WTC11 (cell line): ENCODE data around the gene DMD. TPM values are rescaled to one million over a fixed set of nuclear protein-coding genes. Genes with fewer than 3 reads are reported as not detected.
A peak's percentile ranks its signal among the peaks of the same experiment; 100 is the strongest.

Experiments used
- ATAC-seq: fragments of 200-7000 bp; cut with Tn5 transposase; 2 replicates; pipeline ENCODE4 v1.10.0; 2021; ENCODE audit warnings: mild to moderate bottlenecking, moderate library complexity
- Bru-seq: library from RNA; stranded (reverse); fragments of 400-500 nt; gene quantifications from one replicate; lab custom pipeline; 2021; lab: Mats Ljungman, UMichigan
- CTCF ChIA-PET: fragments of 300-600 bp; sonication (Branson Sonifier 250); formaldehyde crosslinking; loops from one replicate; lab custom pipeline; 2021; ENCODE audit warnings: antibody characterized with exemption; lab: Charles Lee
- POLR2A ChIA-PET: fragments of 350-600 bp; sonication (Branson Sonifier 250); formaldehyde crosslinking; loops from one replicate; lab custom pipeline; 2021; ENCODE audit warnings: antibody characterized with exemption; lab: Charles Lee
- DNase-seq: peaks from one replicate; pipeline ENCODE4 v3.0.0; 2021; ENCODE audit warnings: low spot score
- H3K27ac Mint-ChIP-seq: 2 replicates; pipeline ENCODE4 v1.8.0; 2021; ENCODE audit warnings: mixed read lengths
- H3K27me3 Mint-ChIP-seq: 2 replicates; pipeline ENCODE4 v1.8.0; 2021; ENCODE audit warnings: low read depth, mild to moderate bottlenecking, moderate library complexity, mixed read lengths
- H3K36me3 Mint-ChIP-seq: 2 replicates; pipeline ENCODE4 v1.8.0; 2021; ENCODE audit warnings: mixed read lengths
- H3K4me1 Mint-ChIP-seq: 2 replicates; pipeline ENCODE4 v1.8.0; 2022; ENCODE audit warnings: mixed read lengths
- H3K4me3 Mint-ChIP-seq: 2 replicates; pipeline ENCODE4 v1.8.0; 2021; ENCODE audit warnings: mild to moderate bottlenecking, moderate library complexity, mixed read lengths
- H3K9me3 Mint-ChIP-seq: 2 replicates; pipeline ENCODE4 v1.8.0; 2021; ENCODE audit warnings: mixed read lengths
- AR ChIP-seq: fragments of 250-450 bp; sonication (Bioruptor Pico); IDR thresholded peaks from 2 replicates; pipeline ENCODE4 v1.9.0; 2021; ENCODE audit warnings: mild to moderate bottlenecking
- CBFB ChIP-seq: sonication (generic); formaldehyde crosslinking; IDR thresholded peaks from 2 replicates; pipeline ENCODE4 v1.8.1; 2022; ENCODE audit warnings: mild to moderate bottlenecking, low read depth, missing genetic modification reagents
- CREM ChIP-seq: sonication (generic); formaldehyde crosslinking; IDR thresholded peaks from 2 replicates; pipeline ENCODE4 v1.8.1; 2022; ENCODE audit warnings: mild to moderate bottlenecking, missing genetic modification reagents, moderate library complexity
- GTF2I ChIP-seq: fragments of 250-450 bp; sonication (Bioruptor Pico); conservative IDR thresholded peaks from 2 replicates; pipeline ENCODE4 v1.4.0; 2021; ENCODE audit warnings: mild to moderate bottlenecking
- JAZF1 ChIP-seq: fragments of 250-450 bp; sonication (Bioruptor Pico); IDR thresholded peaks from 2 replicates; pipeline ENCODE4 v1.9.0; 2021; ENCODE audit warnings: moderate library complexity, mild to moderate bottlenecking, inconsistent platforms
- MAX ChIP-seq: sonication (generic); formaldehyde crosslinking; IDR thresholded peaks from 2 replicates; pipeline ENCODE4 v1.8.0; 2022; ENCODE audit warnings: mild to moderate bottlenecking, missing genetic modification reagents
- MXD4 ChIP-seq: fragments of 250-450 bp; sonication (Bioruptor Pico); IDR thresholded peaks from 2 replicates; pipeline ENCODE4 v1.8.0; 2021; ENCODE audit warnings: mild to moderate bottlenecking, moderate library complexity, borderline replicate concordance
- NFYB ChIP-seq: sonication (generic); formaldehyde crosslinking; conservative IDR thresholded peaks from 2 replicates; pipeline ENCODE4 v1.8.0; 2022; ENCODE audit warnings: low read depth, missing genetic modification reagents
- RORB ChIP-seq: fragments of 250-450 bp; sonication (Bioruptor Pico); IDR thresholded peaks from 2 replicates; pipeline ENCODE4 v1.9.0; 2021; ENCODE audit warnings: mild to moderate bottlenecking
- SMAD3 ChIP-seq: sonication (generic); formaldehyde crosslinking; IDR thresholded peaks from 2 replicates; pipeline ENCODE4 v1.8.0; 2022; ENCODE audit warnings: missing genetic modification reagents, mild to moderate bottlenecking, borderline replicate concordance
- STAT6 ChIP-seq: sonication (generic); formaldehyde crosslinking; conservative IDR thresholded peaks from 2 replicates; pipeline ENCODE4 v1.8.1; 2023; ENCODE audit warnings: mild to moderate bottlenecking, low read depth, missing genetic modification reagents, moderate library complexity
- ZMAT4 ChIP-seq: fragments of 250-450 bp; sonication (Bioruptor Pico); IDR thresholded peaks from 2 replicates; pipeline ENCODE4 v1.9.0; 2021; ENCODE audit warnings: mild to moderate bottlenecking
- ZNF219 ChIP-seq: sonication (generic); formaldehyde crosslinking; IDR thresholded peaks from 2 replicates; pipeline ENCODE4 v1.8.0; 2023; ENCODE audit warnings: missing genetic modification reagents, mild to moderate bottlenecking, borderline replicate concordance
- ZNF232 ChIP-seq: sonication (generic); formaldehyde crosslinking; IDR thresholded peaks from 2 replicates; pipeline ENCODE4 v1.8.0; 2022; ENCODE audit warnings: mild to moderate bottlenecking, missing genetic modification reagents
- ZNF317 ChIP-seq: sonication (generic); formaldehyde crosslinking; IDR thresholded peaks from 2 replicates; pipeline ENCODE4 v1.8.1; 2023; ENCODE audit warnings: low read depth, mild to moderate bottlenecking, moderate library complexity, missing genetic modification reagents, borderline replicate concordance
- long read RNA-seq, 3 experiments: library from RNA in 1 of 3; library from capped mRNA in 1 of 3; library from polyadenylated mRNA in 1 of 3; unstranded in 2 of 3; stranded (forward) in 1 of 3; transcript quantifications; one replicate each; pipeline ENCODE4 v2.0.0, GENCODE V29; 2021
- total RNA-seq: library from RNA; stranded (reverse); gene quantifications from 3 replicates; pipeline ENCODE4 v1.2.3, GENCODE V29; 2021
- TF ChIP-seq, protein P1 (sequence below): fragments of 250-450 bp; sonication (Bioruptor Pico); IDR thresholded peaks from 2 replicates; pipeline ENCODE4 v1.8.0; 2021; ENCODE audit warnings: mild to moderate bottlenecking
- TF ChIP-seq, protein P2 (sequence below): fragments of 250-450 bp; sonication (Bioruptor Pico); IDR thresholded peaks from 2 replicates; pipeline ENCODE4 v1.9.0; 2021; ENCODE audit warnings: mild to moderate bottlenecking, borderline replicate concordance

Gene DMD
- total RNA-seq (6.6 to 9.1 TPM (median 8.4 TPM) in 3 replicates), Bru-seq, nascent RNA (percentile 25 among the genes with signal in this experiment)
- long read RNA-seq, experiment 1, full-length matches to known transcripts: 15 of 28 reads
- long read RNA-seq, experiment 1, partial matches to known transcripts: 4 of 28 reads
- long read RNA-seq, experiment 1, other reads (novel, unspliced or antisense): 9 of 28 reads
- long read RNA-seq, experiment 2, partial matches to known transcripts: 2 of 7 reads
- long read RNA-seq, experiment 2, other reads (novel, unspliced or antisense): 5 of 7 reads
- long read RNA-seq, experiment 3: 0 reads

DNA sequence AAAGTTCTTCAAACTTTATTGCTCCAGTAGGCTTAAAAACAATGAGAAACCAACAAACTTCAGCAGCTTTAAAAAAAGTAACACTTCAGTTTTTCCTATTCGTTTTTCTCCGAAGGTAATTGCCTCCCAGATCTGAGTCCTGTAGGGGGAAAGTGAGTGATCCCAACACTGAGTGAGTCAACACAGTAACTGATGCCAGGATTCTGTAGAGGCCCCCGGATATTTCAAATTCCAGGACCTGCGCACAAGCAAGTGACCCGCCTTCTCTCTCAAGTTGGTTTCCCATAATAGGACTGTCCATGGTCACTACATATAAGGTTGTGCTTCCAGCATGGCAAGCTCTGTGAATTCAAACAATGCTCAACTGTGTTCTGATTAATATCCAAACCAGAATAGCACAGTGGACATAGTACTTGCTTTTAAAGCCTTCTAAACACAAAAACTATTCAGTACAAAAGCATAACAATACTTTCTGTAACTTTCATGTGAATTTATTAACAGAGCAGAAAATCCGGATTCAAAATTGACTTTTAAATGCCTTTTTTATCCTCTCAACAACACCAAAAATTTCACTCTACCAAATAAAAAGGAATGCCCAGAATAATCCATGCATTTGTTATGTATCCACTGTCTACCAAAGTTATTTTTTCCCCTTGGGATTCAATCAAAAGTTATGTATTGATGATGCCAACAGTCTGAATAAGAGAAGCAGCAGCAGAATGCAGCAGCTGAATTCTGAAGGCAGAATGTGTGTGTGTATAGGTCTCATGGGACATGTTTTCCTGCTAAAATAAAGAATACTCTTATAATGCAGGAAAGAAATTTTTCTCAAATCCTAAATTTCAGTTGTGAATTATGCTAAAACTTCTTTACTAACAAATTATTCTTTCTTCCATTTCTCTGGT, at the start of gene DMD:
Gene DMD, minus strand, starts transcription at position 194 of the 905 bp plus-strand sequence. CDS start 237 bp downstream, outside the sequence.
- ChIA-PET POLR2A (no interaction called here), CTCF (no interaction called here)

More for the DNA sequence above, at the start of gene DMD:
- ATAC-seq (peak; percentile 60), DNase-seq (no peak)
- peaks cover 2% of the 10 kb centered on the region; the same call in 1 of the 2 replicates for H3K4me1 Mint-ChIP-seq
- H3K4me3 Mint-ChIP-seq: no peak within 1 kb of the TSS
- no peak within 1 kb of the TSS for H3K27ac Mint-ChIP-seq
- no peaks in the 10 kb centered on the region for H3K27me3 Mint-ChIP-seq
- peaks cover 4% of the 10 kb centered on the region; the same call in 1 of the 2 replicates for H3K9me3 Mint-ChIP-seq
- 0 out of 2 replicates have a peak, but pooled peaks cover 2% of the 10 kb centered on the region for H3K36me3 Mint-ChIP-seq
- TF ChIP-seq STAT6: no peak
- TF ChIP-seq CBFB (CRISPR knock-in tag): no peak
- no peak for TF ChIP-seq JAZF1 (CRISPR knock-in tag)
- no peak for TF ChIP-seq CREM
- TF ChIP-seq MAX (CRISPR knock-in tag): no peak
- TF ChIP-seq MXD4 (CRISPR knock-in tag): no peak
- no peak for TF ChIP-seq ZNF232 (CRISPR knock-in tag)
- TF ChIP-seq SMAD3 (CRISPR knock-in tag): no peak
- TF ChIP-seq, protein P1, sequence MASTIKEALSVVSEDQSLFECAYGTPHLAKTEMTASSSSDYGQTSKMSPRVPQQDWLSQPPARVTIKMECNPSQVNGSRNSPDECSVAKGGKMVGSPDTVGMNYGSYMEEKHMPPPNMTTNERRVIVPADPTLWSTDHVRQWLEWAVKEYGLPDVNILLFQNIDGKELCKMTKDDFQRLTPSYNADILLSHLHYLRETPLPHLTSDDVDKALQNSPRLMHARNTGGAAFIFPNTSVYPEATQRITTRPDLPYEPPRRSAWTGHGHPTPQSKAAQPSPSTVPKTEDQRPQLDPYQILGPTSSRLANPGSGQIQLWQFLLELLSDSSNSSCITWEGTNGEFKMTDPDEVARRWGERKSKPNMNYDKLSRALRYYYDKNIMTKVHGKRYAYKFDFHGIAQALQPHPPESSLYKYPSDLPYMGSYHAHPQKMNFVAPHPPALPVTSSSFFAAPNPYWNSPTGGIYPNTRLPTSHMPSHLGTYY: no peak
- TF ChIP-seq, protein P2, sequence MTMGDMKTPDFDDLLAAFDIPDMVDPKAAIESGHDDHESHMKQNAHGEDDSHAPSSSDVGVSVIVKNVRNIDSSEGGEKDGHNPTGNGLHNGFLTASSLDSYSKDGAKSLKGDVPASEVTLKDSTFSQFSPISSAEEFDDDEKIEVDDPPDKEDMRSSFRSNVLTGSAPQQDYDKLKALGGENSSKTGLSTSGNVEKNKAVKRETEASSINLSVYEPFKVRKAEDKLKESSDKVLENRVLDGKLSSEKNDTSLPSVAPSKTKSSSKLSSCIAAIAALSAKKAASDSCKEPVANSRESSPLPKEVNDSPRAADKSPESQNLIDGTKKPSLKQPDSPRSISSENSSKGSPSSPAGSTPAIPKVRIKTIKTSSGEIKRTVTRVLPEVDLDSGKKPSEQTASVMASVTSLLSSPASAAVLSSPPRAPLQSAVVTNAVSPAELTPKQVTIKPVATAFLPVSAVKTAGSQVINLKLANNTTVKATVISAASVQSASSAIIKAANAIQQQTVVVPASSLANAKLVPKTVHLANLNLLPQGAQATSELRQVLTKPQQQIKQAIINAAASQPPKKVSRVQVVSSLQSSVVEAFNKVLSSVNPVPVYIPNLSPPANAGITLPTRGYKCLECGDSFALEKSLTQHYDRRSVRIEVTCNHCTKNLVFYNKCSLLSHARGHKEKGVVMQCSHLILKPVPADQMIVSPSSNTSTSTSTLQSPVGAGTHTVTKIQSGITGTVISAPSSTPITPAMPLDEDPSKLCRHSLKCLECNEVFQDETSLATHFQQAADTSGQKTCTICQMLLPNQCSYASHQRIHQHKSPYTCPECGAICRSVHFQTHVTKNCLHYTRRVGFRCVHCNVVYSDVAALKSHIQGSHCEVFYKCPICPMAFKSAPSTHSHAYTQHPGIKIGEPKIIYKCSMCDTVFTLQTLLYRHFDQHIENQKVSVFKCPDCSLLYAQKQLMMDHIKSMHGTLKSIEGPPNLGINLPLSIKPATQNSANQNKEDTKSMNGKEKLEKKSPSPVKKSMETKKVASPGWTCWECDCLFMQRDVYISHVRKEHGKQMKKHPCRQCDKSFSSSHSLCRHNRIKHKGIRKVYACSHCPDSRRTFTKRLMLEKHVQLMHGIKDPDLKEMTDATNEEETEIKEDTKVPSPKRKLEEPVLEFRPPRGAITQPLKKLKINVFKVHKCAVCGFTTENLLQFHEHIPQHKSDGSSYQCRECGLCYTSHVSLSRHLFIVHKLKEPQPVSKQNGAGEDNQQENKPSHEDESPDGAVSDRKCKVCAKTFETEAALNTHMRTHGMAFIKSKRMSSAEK: no peak
- TF ChIP-seq ZNF219: no peak
- no peak for TF ChIP-seq NFYB (CRISPR knock-in tag)
- TF ChIP-seq RORB: no peak
- TF ChIP-seq AR (CRISPR knock-in tag): no peak
- TF ChIP-seq ZMAT4 (CRISPR knock-in tag): no peak
- no peak for TF ChIP-seq ZNF317 (CRISPR knock-in tag)
- no peak for TF ChIP-seq GTF2I (CRISPR knock-in tag)
